A549 (cell line): ENCODE measurements around the gene ATP6V1F.

ENCODE experiments used
- CHD2 ChIP-seq: fragments of 150-350 bp; IDR thresholded peaks from 2 replicates; pipeline ENCODE4 v1.6.1; 2014; ENCODE audit warnings: low read length; ENCODE audit not compliant: partially characterized antibody
- CHD4 ChIP-seq: fragments of 200-600 bp; sonication (generic); IDR thresholded peaks from 2 replicates; pipeline ENCODE4 v1.6.1; 2016; ENCODE audit warnings: antibody characterized with exemption, mild to moderate bottlenecking, borderline replicate concordance
- CTCF ChIP-seq: fragments of >200 bp; sonication (Bioruptor Twin); formaldehyde crosslinking; IDR thresholded peaks from 3 replicates; pipeline ENCODE4 v1.5.1; 2016
- HOXA7 ChIP-seq: fragments of 250-450 bp; sonication (Bioruptor Pico); IDR thresholded peaks from 2 replicates; pipeline ENCODE4 v1.5.0; 2020; ENCODE audit warnings: mild to moderate bottlenecking, moderate library complexity
- MAX ChIP-seq: IDR thresholded peaks from 2 replicates; pipeline ENCODE4 v1.6.1; 2012
- PBX3 ChIP-seq: IDR thresholded peaks from 2 replicates; pipeline ENCODE4 v1.6.1; 2012
- POLR2A ChIP-seq: IDR thresholded peaks from 2 replicates; pipeline ENCODE4 v1.6.1; 2012; ENCODE audit warnings: mild to moderate bottlenecking, low read length
- TF ChIP-seq, protein P1 (sequence below): fragments of 200-600 bp; sonication (generic); IDR thresholded peaks from 2 replicates; pipeline ENCODE4 v1.6.1; 2016; ENCODE audit warnings: antibody characterized with exemption, mild to moderate bottlenecking, moderate library complexity

GRCh38 chr7:128865996-128866877 is 3.6 kb downstream of the ATP6V1F start:
- TF ChIP-seq CTCF (no peak), PBX3 (no peak), HOXA7 (CRISPR knock-in tag) (no peak), MAX (no peak), POLR2A (no peak), CHD4 (no peak), CHD2 (no peak)
- TF ChIP-seq, protein P1, sequence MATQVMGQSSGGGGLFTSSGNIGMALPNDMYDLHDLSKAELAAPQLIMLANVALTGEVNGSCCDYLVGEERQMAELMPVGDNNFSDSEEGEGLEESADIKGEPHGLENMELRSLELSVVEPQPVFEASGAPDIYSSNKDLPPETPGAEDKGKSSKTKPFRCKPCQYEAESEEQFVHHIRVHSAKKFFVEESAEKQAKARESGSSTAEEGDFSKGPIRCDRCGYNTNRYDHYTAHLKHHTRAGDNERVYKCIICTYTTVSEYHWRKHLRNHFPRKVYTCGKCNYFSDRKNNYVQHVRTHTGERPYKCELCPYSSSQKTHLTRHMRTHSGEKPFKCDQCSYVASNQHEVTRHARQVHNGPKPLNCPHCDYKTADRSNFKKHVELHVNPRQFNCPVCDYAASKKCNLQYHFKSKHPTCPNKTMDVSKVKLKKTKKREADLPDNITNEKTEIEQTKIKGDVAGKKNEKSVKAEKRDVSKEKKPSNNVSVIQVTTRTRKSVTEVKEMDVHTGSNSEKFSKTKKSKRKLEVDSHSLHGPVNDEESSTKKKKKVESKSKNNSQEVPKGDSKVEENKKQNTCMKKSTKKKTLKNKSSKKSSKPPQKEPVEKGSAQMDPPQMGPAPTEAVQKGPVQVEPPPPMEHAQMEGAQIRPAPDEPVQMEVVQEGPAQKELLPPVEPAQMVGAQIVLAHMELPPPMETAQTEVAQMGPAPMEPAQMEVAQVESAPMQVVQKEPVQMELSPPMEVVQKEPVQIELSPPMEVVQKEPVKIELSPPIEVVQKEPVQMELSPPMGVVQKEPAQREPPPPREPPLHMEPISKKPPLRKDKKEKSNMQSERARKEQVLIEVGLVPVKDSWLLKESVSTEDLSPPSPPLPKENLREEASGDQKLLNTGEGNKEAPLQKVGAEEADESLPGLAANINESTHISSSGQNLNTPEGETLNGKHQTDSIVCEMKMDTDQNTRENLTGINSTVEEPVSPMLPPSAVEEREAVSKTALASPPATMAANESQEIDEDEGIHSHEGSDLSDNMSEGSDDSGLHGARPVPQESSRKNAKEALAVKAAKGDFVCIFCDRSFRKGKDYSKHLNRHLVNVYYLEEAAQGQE: no peak
